Tibial artery (tissue), 4 donors: ENCODE measurements around the gene PLCL1.

ENCODE experiments used
- DNase-seq, 2 donors: peaks; one replicate each; pipeline ENCODE4 v3.0.0-alpha.2; 2019
- H3K27ac ChIP-seq, 2 donors: fragments of 200-600 bp; sonication (generic) in 1 of 2; 1 replicate in 1 of 2; 2 replicates in 1 of 2; pipeline ENCODE4 v1.5.1; 2018 to 2019; ENCODE audit warnings: mild to moderate bottlenecking in 1 of 2
- H3K27me3 ChIP-seq, 2 donors: fragments of 200-600 bp; sonication (generic) in 1 of 2; one replicate each; pipeline versions ENCODE4 v1.5.1 to v1.6.0; 2016 to 2019
- H3K36me3 ChIP-seq, 3 donors: fragments of 200-600 bp; sonication (generic) in 2 of 3; one replicate each; pipeline ENCODE4 v1.5.1; 2016 to 2019; ENCODE audit warnings: mild to moderate bottlenecking in 2 of 3
- H3K4me1 ChIP-seq, 4 donors: fragments of 200-600 bp; sonication (generic) in 2 of 4; 1 replicate in 3 of 4; 2 replicates in 1 of 4; pipeline ENCODE4 v1.5.1; 2016 to 2019
- H3K4me3 ChIP-seq, 2 donors: fragments of 200-600 bp; sonication (generic) in 1 of 2; 1 replicate in 1 of 2; 2 replicates in 1 of 2; pipeline ENCODE4 v1.5.1; 2018 to 2019; ENCODE audit warnings: mild to moderate bottlenecking in 2 of 2
- H3K9me3 ChIP-seq, 3 donors: fragments of 200-600 bp; sonication (generic) in 1 of 3; one replicate each; pipeline ENCODE4 v1.5.1; 2016 to 2019
- CTCF ChIP-seq, 2 experiments: fragments of 200-600 bp in 1 of 2; fragments of 450-650 bp in 1 of 2; IDR thresholded peaks; one replicate each; pipeline ENCODE4 v1.5.1; 2017 to 2019; ENCODE audit warnings: antibody characterized with exemption in 2 of 2, mild to moderate bottlenecking in 1 of 2, moderate library complexity in 1 of 2
- intact Hi-C: fragments of 100-400 bp; cut with DNase I; formaldehyde crosslinking; loops from one replicate; pipeline ENCODE4 v1.15.0; 2023; ENCODE audit warnings: low total_unique reads

The PLCL1 gene

GRCh38 chr2:197982565-197982964 lies 178.2 kb downstream of the PLCL1 start:
- no peaks in the 10 kb centered on the region for H3K27me3 ChIP-seq
- no peak for TF ChIP-seq CTCF (IDR thresholded peaks at IDR 0.05)
- H3K36me3 ChIP-seq: no peaks in the 10 kb centered on the region
- H3K27ac ChIP-seq: no peak overlapping the region
- peaks cover 0 to 20% (median 0%) of the 10 kb centered on the region in 4 donors for H3K4me1 ChIP-seq
- no peak overlapping the region for H3K4me3 ChIP-seq
- no peaks in the 10 kb centered on the region for H3K9me3 ChIP-seq
- intact Hi-C loops: no loop called here
- DNase-seq: no peak

GRCh38 chr2:197985029-197985638 lies 180.7 kb downstream of the PLCL1 start:
- no peak for TF ChIP-seq CTCF (IDR thresholded peaks at IDR 0.05)
- Histone ChIP-seq H3K4me1 (peaks cover 0 to 6% (median 0%) of the 10 kb centered on the region in 4 donors), H3K4me3 (no peak overlapping the region), H3K27me3 (no peaks in the 10 kb centered on the region), H3K9me3 (no peaks in the 10 kb centered on the region), H3K36me3 (no peaks in the 10 kb centered on the region), H3K27ac (no peak overlapping the region)
- DNase-seq: no peak
- intact Hi-C loops: no loop called here

- Histone ChIP-seq H3K36me3 (no peaks in the 10 kb centered on the region), H3K4me1 (peaks cover 0 to 6% (median 0%) of the 10 kb centered on the region in 4 donors), H3K4me3 (no peak overlapping the region), H3K27ac (no peak overlapping the region), H3K27me3 (no peaks in the 10 kb centered on the region), H3K9me3 (no peaks in the 10 kb centered on the region)
- intact Hi-C loops: no loop called here
- DNase-seq: no peak
- TF ChIP-seq CTCF (IDR thresholded peaks at IDR 0.05): no peak
These were observed 182.6 kb downstream of the PLCL1 start for GRCh38 chr2:197986977-197987376.

GRCh38 chr2:197990356-197990755 lies 186.0 kb downstream of the PLCL1 start:
- intact Hi-C loops: no loop called here
- Histone ChIP-seq H3K4me3 (no peak overlapping the region), H3K36me3 (no peaks in the 10 kb centered on the region), H3K27ac (no peak overlapping the region), H3K4me1 (peaks cover 0 to 2% (median 0%) of the 10 kb centered on the region in 4 donors), H3K9me3 (no peaks in the 10 kb centered on the region), H3K27me3 (no peaks in the 10 kb centered on the region)
- no peak for DNase-seq
- no peak for TF ChIP-seq CTCF (IDR thresholded peaks at IDR 0.05)

GRCh38 chr2:197992482-197993133 lies 188.2 kb downstream of the PLCL1 start:
- Histone ChIP-seq H3K36me3 (no peaks in the 10 kb centered on the region), H3K27me3 (no peaks in the 10 kb centered on the region), H3K27ac (no peak overlapping the region), H3K4me1 (peaks cover 0 to 10% (median 3%) of the 10 kb centered on the region in 4 donors), H3K9me3 (no peaks in the 10 kb centered on the region), H3K4me3 (no peak overlapping the region)
- DNase-seq: no peak
- no peak for TF ChIP-seq CTCF (IDR thresholded peaks at IDR 0.05)
- intact Hi-C loops: no loop called here
